Gastroesophageal sphincter (tissue), 3 donors: ENCODE measurements around the gene EPG5.

Source experiments
- CTCF ChIP-seq, 4 experiments: fragments of 200-600 bp in 2 of 4; fragments of 450-650 bp in 2 of 4; sonication (generic) in 1 of 4; IDR thresholded peaks; one replicate each; pipeline ENCODE4 v1.5.1; 2017 to 2019; ENCODE audit warnings: antibody characterized with exemption in 4 of 4, mild to moderate bottlenecking in 2 of 4, moderate library complexity in 2 of 4
- EP300 ChIP-seq: sonication (generic); formaldehyde crosslinking; IDR thresholded peaks from one replicate; pipeline ENCODE4 v1.6.1; 2017; ENCODE audit warnings: antibody characterized with exemption, mild to moderate bottlenecking
- POLR2A ChIP-seq, 2 donors: fragments of 450-650 bp; IDR thresholded peaks; one replicate each; pipeline ENCODE4 v1.6.1; 2017; ENCODE audit warnings: antibody characterized with exemption in 2 of 2, mild to moderate bottlenecking in 2 of 2, moderate library complexity in 1 of 2
- POLR2AphosphoS5 ChIP-seq: sonication (generic); formaldehyde crosslinking; IDR thresholded peaks from one replicate; pipeline ENCODE4 v1.6.1; 2017; ENCODE audit warnings: antibody characterized with exemption

- no peak for TF ChIP-seq EP300
- TF ChIP-seq POLR2A (IDR thresholded peaks at IDR 0.05), result no peak
- no peak for TF ChIP-seq CTCF (IDR thresholded peaks at IDR 0.05)
- TF ChIP-seq POLR2AphosphoS5, result no peak
Observed at GRCh38 chr18:45991788-45992187, 24.7 kb upstream of the EPG5 start.
